ENCODE results near the gene HELQ. TPM values are rescaled to one million over a fixed set of nuclear protein-coding genes. Genes with fewer than 3 reads are reported as not detected.

The HELQ gene
- total and polyA plus RNA-seq, 2 of the 13 experiments (the other 11 are each of a cell fraction or from before 2014, with no cell fraction given), result 6.6 to 10.8 TPM

GRCh38 chr4:83362492-83363329 is 92.9 kb downstream of the HELQ start (continued):
- peak; percentile 49; the same call in 1 of the 2 replicates for TF ChIP-seq HMG20A (CRISPR knock-in tag; IDR thresholded peaks at IDR 0.05; ENCODE audit: borderline replicate concordance)
- no peak for TF ChIP-seq ZNF282 (IDR thresholded peaks at IDR 0.05; ENCODE audit: partially characterized antibody)
- peak; percentile 71 for TF ChIP-seq POLR2G (IDR thresholded peaks at IDR 0.05; ENCODE audit: low read depth, low read length)
- TF ChIP-seq KDM6A (CRISPR knock-in tag; IDR thresholded peaks at IDR 0.05; ENCODE audit: low read depth), result 0 out of 2 replicates have a peak, but pooled peaks have one; percentile 39
- TF ChIP-seq ATF7 (IDR thresholded peaks at IDR 0.05), result no peak
- no peak for TF ChIP-seq ATF7 (CRISPR knock-in tag; IDR thresholded peaks at IDR 0.05)
- TF ChIP-seq ZMYM3 (CRISPR knock-in tag; IDR thresholded peaks at IDR 0.05), result peak; percentile 9; the same call in 1 of the 2 replicates
- no peak for TF ChIP-seq ZNF768 (CRISPR knock-in tag; IDR thresholded peaks at IDR 0.05)
- TF ChIP-seq, protein P1, sequence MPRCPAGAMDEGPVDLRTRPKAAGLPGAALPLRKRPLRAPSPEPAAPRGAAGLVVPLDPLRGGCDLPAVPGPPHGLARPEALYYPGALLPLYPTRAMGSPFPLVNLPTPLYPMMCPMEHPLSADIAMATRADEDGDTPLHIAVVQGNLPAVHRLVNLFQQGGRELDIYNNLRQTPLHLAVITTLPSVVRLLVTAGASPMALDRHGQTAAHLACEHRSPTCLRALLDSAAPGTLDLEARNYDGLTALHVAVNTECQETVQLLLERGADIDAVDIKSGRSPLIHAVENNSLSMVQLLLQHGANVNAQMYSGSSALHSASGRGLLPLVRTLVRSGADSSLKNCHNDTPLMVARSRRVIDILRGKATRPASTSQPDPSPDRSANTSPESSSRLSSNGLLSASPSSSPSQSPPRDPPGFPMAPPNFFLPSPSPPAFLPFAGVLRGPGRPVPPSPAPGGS (CRISPR knock-in tag; IDR thresholded peaks at IDR 0.05), result 0 out of 2 replicates have a peak, but pooled peaks have one; percentile 32
- TF ChIP-seq, protein P2, sequence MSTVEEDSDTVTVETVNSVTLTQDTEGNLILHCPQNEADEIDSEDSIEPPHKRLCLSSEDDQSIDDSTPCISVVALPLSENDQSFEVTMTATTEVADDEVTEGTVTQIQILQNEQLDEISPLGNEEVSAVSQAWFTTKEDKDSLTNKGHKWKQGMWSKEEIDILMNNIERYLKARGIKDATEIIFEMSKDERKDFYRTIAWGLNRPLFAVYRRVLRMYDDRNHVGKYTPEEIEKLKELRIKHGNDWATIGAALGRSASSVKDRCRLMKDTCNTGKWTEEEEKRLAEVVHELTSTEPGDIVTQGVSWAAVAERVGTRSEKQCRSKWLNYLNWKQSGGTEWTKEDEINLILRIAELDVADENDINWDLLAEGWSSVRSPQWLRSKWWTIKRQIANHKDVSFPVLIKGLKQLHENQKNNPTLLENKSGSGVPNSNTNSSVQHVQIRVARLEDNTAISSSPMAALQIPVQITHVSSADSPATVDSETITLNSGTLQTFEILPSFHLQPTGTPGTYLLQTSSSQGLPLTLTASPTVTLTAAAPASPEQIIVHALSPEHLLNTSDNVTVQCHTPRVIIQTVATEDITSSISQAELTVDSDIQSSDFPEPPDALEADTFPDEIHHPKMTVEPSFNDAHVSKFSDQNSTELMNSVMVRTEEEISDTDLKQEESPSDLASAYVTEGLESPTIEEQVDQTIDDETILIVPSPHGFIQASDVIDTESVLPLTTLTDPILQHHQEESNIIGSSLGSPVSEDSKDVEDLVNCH (CRISPR knock-in tag; IDR thresholded peaks at IDR 0.05), result no peak
- peak; percentile 78 for TF ChIP-seq PAXIP1 (CRISPR knock-in tag; conservative IDR thresholded peaks at IDR 0.05)
- no peak for TF ChIP-seq ZFAT (CRISPR knock-in tag; conservative IDR thresholded peaks at IDR 0.05)
- peak; percentile 79; the same call in 1 of the 2 replicates for TF ChIP-seq ZSCAN29 (CRISPR knock-in tag; conservative IDR thresholded peaks at IDR 0.05)
- TF ChIP-seq, protein P3, sequence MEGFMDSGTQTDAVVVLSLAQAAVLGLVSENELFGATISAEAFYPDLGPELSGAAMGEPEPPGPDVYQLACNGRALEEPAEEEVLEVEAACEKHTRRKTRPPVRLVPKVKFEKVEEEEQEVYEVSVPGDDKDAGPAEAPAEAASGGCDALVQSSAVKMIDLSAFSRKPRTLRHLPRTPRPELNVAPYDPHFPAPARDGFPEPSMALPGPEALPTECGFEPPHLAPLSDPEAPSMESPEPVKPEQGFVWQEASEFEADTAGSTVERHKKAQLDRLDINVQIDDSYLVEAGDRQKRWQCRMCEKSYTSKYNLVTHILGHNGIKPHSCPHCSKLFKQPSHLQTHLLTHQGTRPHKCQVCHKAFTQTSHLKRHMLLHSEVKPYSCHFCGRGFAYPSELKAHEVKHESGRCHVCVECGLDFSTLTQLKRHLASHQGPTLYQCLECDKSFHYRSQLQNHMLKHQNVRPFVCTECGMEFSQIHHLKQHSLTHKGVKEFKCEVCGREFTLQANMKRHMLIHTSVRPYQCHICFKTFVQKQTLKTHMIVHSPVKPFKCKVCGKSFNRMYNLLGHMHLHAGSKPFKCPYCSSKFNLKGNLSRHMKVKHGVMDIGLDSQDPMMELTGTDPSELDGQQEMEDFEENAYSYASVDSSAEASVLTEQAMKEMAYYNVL (CRISPR knock-in tag; IDR thresholded peaks at IDR 0.05; ENCODE audit: borderline replicate concordance), result 0 out of 2 replicates have a peak, but pooled peaks have one; percentile 53
- TF ChIP-seq, protein P4, sequence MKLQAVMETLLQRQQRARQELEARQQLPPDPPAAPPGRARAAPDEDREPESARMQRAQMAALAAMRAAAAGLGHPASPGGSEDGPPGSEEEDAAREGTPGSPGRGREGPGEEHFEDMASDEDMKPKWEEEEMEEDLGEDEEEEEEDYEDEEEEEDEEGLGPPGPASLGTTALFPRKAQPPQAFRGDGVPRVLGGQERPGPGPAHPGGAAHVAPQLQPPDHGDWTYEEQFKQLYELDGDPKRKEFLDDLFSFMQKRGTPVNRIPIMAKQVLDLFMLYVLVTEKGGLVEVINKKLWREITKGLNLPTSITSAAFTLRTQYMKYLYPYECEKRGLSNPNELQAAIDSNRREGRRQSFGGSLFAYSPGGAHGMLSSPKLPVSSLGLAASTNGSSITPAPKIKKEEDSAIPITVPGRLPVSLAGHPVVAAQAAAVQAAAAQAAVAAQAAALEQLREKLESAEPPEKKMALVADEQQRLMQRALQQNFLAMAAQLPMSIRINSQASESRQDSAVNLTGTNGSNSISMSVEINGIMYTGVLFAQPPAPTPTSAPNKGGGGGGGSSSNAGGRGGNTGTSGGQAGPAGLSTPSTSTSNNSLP (IDR thresholded peaks at IDR 0.05; ENCODE audit: low read depth, low read length), result peak; percentile 59; the same call in 1 of the 2 replicates
- TF ChIP-seq ATRX (CRISPR knock-in tag; IDR thresholded peaks at IDR 0.05; ENCODE audit: borderline replicate concordance), result no peak
- no peak for TF ChIP-seq MED8 (CRISPR knock-in tag; IDR thresholded peaks at IDR 0.05; ENCODE audit: insufficient replicate concordance)
